Ovary (tissue), 9 donors: ENCODE results near the gene EPB41L3. TPM values are rescaled to one million over a fixed set of nuclear protein-coding genes. Genes with fewer than 3 reads are reported as not detected.
A peak's percentile ranks its signal among the peaks of the same experiment; 100 is the strongest.

Source experiments
- DNase-seq, 5 donors: peaks; one replicate each; pipeline ENCODE4 v3.0.0-alpha.2; 2019 to 2020
- H3K27ac ChIP-seq, 2 donors: fragments of 200-600 bp; one replicate each; pipeline versions ENCODE4 v1.5.1 to v1.8.0; 2019 to 2022
- H3K27me3 ChIP-seq: fragments of 200-600 bp; one replicate; pipeline ENCODE4 v1.8.0; 2022
- H3K36me3 ChIP-seq: fragments of 200-600 bp; sonication (generic); one replicate; pipeline ENCODE4 v1.5.1; 2019
- H3K4me1 ChIP-seq: one replicate; pipeline ENCODE4 v1.8.1; 2013; ENCODE audit warnings: mild to moderate bottlenecking, moderate library complexity; ENCODE audit not compliant: insufficient read depth
- H3K4me3 ChIP-seq: fragments of 200-600 bp; sonication (generic); one replicate; pipeline ENCODE4 v1.5.1; 2017
- H3K9me3 ChIP-seq, 2 donors: fragments of 200-600 bp in 1 of 2; sonication (generic) in 1 of 2; one replicate each; pipeline versions ENCODE4 v1.5.1 to v1.8.1; 2013 to 2019; ENCODE audit warnings: mild to moderate bottlenecking in 1 of 2, moderate library complexity in 1 of 2
- EP300 ChIP-seq: sonication (generic); formaldehyde crosslinking; IDR thresholded peaks from one replicate; pipeline ENCODE4 v1.6.1; 2017; ENCODE audit warnings: antibody characterized with exemption
- POLR2A ChIP-seq: fragments of 450-650 bp; IDR thresholded peaks from one replicate; pipeline ENCODE4 v1.6.1; 2017; ENCODE audit warnings: antibody characterized with exemption, mild to moderate bottlenecking, moderate library complexity
- WGBS, 3 donors: extraction: QIAGEN DNeasy Blood & Tissue Kit in 1 of 3; methylation state at CpG; one replicate each; pipeline versions ENCODE4 v1.1.5 to v1.1.7; 2013 to 2017; 5-methylcytosine and 5-hydroxymethylcytosine counted together
- intact Hi-C, 4 donors: fragments of 100-400 bp; cut with DNase I; formaldehyde crosslinking; loops; one replicate each; pipeline versions ENCODE4 v1.11.0 to v1.15.1; 2022 to 2023
- polyA plus RNA-seq, 2 donors: library from polyadenylated mRNA; stranded (reverse); fragments of 200-250 nt in 1 of 2; fragments of 350-450 nt in 1 of 2; fragmentation: Illumina TruSeq in 1 of 2; extraction: RNeasy Lipid Tissue Mini Kit (QIAGEN cat#74804) in 1 of 2; gene quantifications; one replicate each; pipeline ENCODE4 v1.2.3, GENCODE V29; 2013 to 2014
- total RNA-seq, 7 donors: library from RNA; depleted of rRNA in 2 of 7; stranded (reverse); fragments of >200 nt in 2 of 7; fragmentation: NEBNext Ultra II Directional in 3 of 7; extraction: Animal tissue kit (Norgen Biotek cat#: 25700) in 3 of 7; gene quantifications; one replicate each; pipeline versions ENCODE4 v1.1.0 to v1.2.4, GENCODE V29; 2016 to 2023
- TF ChIP-seq, protein P1 (sequence below), 3 donors: fragments of 450-650 bp in 2 of 3; fragments of 200-600 bp in 1 of 3; IDR thresholded peaks; one replicate each; pipeline versions ENCODE4 v1.5.1 to v1.8.0; 2016 to 2022; ENCODE audit warnings: antibody characterized with exemption in 3 of 3, mild to moderate bottlenecking in 1 of 3
- donor health status: DM: no; HTN: no; CAD: no; lungs with moderate emphysema.
- donor health status: DM: no; HTN: no; CAD: no.
- donor health status: Bipolar disorder and iron deficiency.
- donor health status: DM: yes; HTN: yes; CAD: no.
- donor health status: DM: no; HTN: no; CAD: no.
- donor health status: DM: yes; HTN: yes; CAD: no.

The EPB41L3 gene
- total and polyA plus RNA-seq, 9 donors = 6.6 to 58.1 (median 29.5) TPM

DNA sequence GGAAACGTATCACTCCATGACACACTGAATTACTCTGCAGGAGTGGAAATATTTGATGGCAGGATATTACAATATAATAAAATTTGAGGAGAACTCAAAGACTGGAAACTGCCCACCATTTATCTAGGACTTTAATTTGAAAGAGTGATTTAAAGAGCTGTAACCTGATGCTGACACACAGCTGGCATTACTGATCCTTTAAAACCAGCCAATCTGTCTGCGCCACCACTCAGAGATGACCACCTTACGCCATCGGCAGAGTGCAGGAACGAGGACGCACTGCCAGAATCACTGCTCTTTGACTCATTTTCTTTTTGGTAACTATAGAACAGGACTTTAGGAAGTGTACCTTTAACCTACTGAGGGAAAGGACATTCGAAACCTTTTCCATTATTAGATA lies 114.1 kb downstream of the EPB41L3 start:
- H3K4me1 ChIP-seq = no peaks in the 10 kb centered on the region
- no peak overlapping the region for H3K4me3 ChIP-seq
- intact Hi-C loops = loop anchor here in 1 of 4 donors (10.0 kb wide), 1 partner anchor 115 kb away; the partner anchor contains the start of gene EPB41L3
- no peak for TF ChIP-seq POLR2A
- TF ChIP-seq, protein P1, sequence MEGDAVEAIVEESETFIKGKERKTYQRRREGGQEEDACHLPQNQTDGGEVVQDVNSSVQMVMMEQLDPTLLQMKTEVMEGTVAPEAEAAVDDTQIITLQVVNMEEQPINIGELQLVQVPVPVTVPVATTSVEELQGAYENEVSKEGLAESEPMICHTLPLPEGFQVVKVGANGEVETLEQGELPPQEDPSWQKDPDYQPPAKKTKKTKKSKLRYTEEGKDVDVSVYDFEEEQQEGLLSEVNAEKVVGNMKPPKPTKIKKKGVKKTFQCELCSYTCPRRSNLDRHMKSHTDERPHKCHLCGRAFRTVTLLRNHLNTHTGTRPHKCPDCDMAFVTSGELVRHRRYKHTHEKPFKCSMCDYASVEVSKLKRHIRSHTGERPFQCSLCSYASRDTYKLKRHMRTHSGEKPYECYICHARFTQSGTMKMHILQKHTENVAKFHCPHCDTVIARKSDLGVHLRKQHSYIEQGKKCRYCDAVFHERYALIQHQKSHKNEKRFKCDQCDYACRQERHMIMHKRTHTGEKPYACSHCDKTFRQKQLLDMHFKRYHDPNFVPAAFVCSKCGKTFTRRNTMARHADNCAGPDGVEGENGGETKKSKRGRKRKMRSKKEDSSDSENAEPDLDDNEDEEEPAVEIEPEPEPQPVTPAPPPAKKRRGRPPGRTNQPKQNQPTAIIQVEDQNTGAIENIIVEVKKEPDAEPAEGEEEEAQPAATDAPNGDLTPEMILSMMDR (IDR thresholded peaks at IDR 0.05) = no peak
- TF ChIP-seq EP300 = no peak
- no peak for DNase-seq
- H3K9me3 ChIP-seq = no peaks in the 10 kb centered on the region
- H3K27me3 ChIP-seq = no peaks in the 10 kb centered on the region
- H3K27ac ChIP-seq = no peak overlapping the region
- H3K36me3 ChIP-seq = no peaks in the 10 kb centered on the region
- 87 to 89% (median 87%) methylated on average over 7 of the region's 7 CpGs for WGBS, 3 donors

DNA sequence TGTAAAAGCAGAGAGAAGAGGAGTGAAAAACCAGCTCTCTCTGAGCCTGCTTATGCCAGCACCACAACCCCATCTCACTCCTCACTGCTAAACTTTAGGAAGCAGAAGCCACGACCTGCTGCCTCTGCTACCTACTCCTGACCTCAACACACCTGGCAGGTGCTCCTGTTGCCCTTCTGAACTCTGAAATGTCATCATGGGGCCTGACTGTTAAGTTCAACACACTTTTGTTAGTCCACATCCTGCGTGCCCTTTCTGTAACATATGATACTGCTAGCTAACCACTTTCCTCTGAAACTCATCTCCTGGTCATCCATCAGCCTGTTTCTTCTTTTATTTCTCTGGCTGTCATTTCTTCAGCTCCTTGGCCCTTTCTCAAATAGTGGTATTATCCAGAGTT lies 118.1 kb downstream of the EPB41L3 start:
- no peaks in the 10 kb centered on the region for H3K27me3 ChIP-seq
- H3K4me3 ChIP-seq = no peak overlapping the region
- no peaks in the 10 kb centered on the region for H3K36me3 ChIP-seq
- intact Hi-C loops = loop anchor here in 1 of 4 donors (10.0 kb wide), 1 partner anchor 119 kb away; the partner anchor contains the start of gene EPB41L3
- H3K9me3 ChIP-seq = no peaks in the 10 kb centered on the region
- WGBS, 3 donors = 70 to 84% (median 82%) methylated on average over 2 of the region's 2 CpGs
- TF ChIP-seq POLR2A (no peak), EP300 (no peak)
- TF ChIP-seq, protein P1 (IDR thresholded peaks at IDR 0.05) = no peak
- no peak overlapping the region for H3K27ac ChIP-seq
- DNase-seq = no peak
- no peaks in the 10 kb centered on the region for H3K4me1 ChIP-seq

DNA sequence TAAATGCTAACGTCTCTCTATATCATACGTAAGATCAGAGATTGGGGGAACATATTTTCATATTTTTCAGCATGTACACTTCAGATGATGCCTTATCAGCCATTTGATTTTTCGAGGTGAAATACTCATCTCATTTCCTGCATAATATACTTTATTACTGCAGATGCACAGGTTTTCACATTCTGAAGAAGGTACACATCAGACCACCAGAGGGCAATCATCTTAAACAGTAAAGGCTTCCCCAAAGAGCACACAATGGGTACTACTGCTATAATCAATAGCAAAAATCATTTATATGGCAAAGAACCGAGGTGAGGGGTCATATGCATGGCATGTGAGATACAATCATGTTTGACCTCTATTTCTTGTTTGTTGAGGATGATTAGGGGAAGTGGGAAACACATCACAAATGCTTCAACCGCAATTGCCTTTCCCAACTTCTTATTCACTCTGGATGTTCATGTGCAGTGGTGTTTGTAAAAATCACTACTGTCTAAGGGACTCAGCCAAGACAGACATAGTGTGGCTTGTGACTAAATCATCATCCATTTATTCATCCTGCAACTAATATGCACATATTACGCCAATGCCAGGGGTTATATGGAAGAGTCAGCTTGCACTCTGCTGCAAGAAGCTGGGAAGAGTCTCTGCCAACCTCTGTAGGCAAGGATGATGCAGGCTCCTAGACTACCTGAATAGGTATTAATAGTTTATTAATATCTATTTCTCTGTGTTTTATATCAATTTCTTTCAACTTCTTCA lies 118.7 kb downstream of the EPB41L3 start:
- Histone ChIP-seq H3K27me3 (no peaks in the 10 kb centered on the region), H3K27ac (no peak overlapping the region), H3K4me1 (no peaks in the 10 kb centered on the region), H3K9me3 (no peaks in the 10 kb centered on the region), H3K4me3 (no peak overlapping the region), H3K36me3 (no peaks in the 10 kb centered on the region)
- DNase-seq = no peak
- TF ChIP-seq, protein P1 (IDR thresholded peaks at IDR 0.05) = peak in 1 of 3 donors; percentile 36
- no peak for TF ChIP-seq EP300
- no peak for TF ChIP-seq POLR2A
- intact Hi-C loops = loop anchor here in 1 of 4 donors (10.0 kb wide), 1 partner anchor 120 kb away; the partner anchor contains the start of gene EPB41L3
- WGBS, 3 donors = 61 to 66% (median 66%) methylated on average over 6 of the region's 6 CpGs

DNA sequence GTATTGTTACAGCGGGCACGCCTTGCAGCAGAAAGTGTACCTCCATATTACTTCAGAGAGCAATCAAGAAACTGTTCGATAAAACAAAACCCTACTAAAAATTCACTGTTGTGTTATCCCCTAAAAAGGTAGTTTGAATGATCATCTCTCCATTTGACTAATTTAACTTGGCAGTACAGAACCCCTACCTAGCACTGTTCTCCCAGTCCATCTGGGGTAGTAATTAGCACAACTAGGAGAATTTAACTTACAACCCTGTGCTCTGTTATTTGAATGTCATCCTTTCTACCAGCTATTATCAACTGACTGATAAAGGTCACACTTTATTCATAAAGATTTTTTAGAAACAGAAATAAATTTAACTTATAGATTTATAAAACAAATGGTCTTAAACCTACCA lies 121.2 kb downstream of the EPB41L3 start:
- WGBS, 3 donors = 94 to 98% (median 95%) methylated on average over 3 of the region's 3 CpGs
- H3K36me3 ChIP-seq = no peaks in the 10 kb centered on the region
- H3K4me1 ChIP-seq = no peaks in the 10 kb centered on the region
- intact Hi-C loops = loop anchor here in 1 of 4 donors (10.0 kb wide), 1 partner anchor 122 kb away; the partner anchor contains the start of gene EPB41L3
- no peak for DNase-seq
- no peak overlapping the region for H3K27ac ChIP-seq
- no peaks in the 10 kb centered on the region for H3K27me3 ChIP-seq
- TF ChIP-seq, protein P1 (IDR thresholded peaks at IDR 0.05) = no peak
- TF ChIP-seq POLR2A (no peak), EP300 (no peak)
- no peaks in the 10 kb centered on the region for H3K9me3 ChIP-seq
- no peak overlapping the region for H3K4me3 ChIP-seq
